Astrocyte (in vitro differentiated cells and primary cell): ENCODE results near the gene POLDIP3. TPM values are rescaled to one million over a fixed set of nuclear protein-coding genes. Genes with fewer than 3 reads are reported as not detected.

Experiments used
- DNase-seq: peaks from one replicate; pipeline ENCODE4 v3.0.0-alpha.2; 2010; ENCODE audit warnings: low read depth
- FAIRE-seq: peaks from 2 replicates; lab custom pipeline; 2011; peaks lifted over from hg19 to GRCh38; lab: Jason Lieb, UNC
- H2AFZ ChIP-seq: 2 replicates; pipeline ENCODE4 v1.6.0; 2012; ENCODE audit warnings: low read depth, low read length, inconsistent platforms
- H3K27ac ChIP-seq: 2 replicates; pipeline ENCODE4 v1.5.1; 2011; ENCODE audit warnings: low read depth, low read length, inconsistent platforms
- H3K27me3 ChIP-seq: 2 replicates; pipeline ENCODE4 v1.6.0; 2011; ENCODE audit warnings: low read length, inconsistent platforms; ENCODE audit not compliant: insufficient read depth
- H3K36me3 ChIP-seq: 2 replicates; pipeline ENCODE4 v1.5.1; 2011; ENCODE audit warnings: low read length, inconsistent platforms; ENCODE audit not compliant: insufficient read depth
- H3K4me1 ChIP-seq: 2 replicates; pipeline ENCODE4 v1.5.1; 2011; ENCODE audit warnings: low read length, inconsistent platforms; ENCODE audit not compliant: insufficient read depth
- H3K4me2 ChIP-seq: 2 replicates; pipeline ENCODE4 v1.6.0; 2012; ENCODE audit warnings: low read length, inconsistent platforms
- H3K4me3 ChIP-seq: 2 replicates; pipeline ENCODE4 v1.5.1; 2011; ENCODE audit warnings: low read depth, mild to moderate bottlenecking, low read length, inconsistent platforms; ENCODE audit not compliant: insufficient read depth
- H3K79me2 ChIP-seq: 2 replicates; pipeline ENCODE4 v1.6.0; 2012; ENCODE audit warnings: mild to moderate bottlenecking, low read length, inconsistent platforms; ENCODE audit not compliant: insufficient read depth
- H3K9ac ChIP-seq: 2 replicates; pipeline ENCODE4 v1.6.0; 2012; ENCODE audit warnings: mild to moderate bottlenecking, low read length, inconsistent platforms
- H3K9me3 ChIP-seq: 2 replicates; pipeline ENCODE4 v1.5.1; 2012; ENCODE audit warnings: low read depth, mild to moderate bottlenecking, low read length, inconsistent platforms; ENCODE audit not compliant: insufficient read depth
- H4K20me1 ChIP-seq: 2 replicates; pipeline ENCODE4 v1.6.0; 2012; ENCODE audit warnings: low read length, inconsistent platforms; ENCODE audit not compliant: insufficient read depth
- H3K27ac Mint-ChIP-seq: one replicate; pipeline ENCODE4 v1.8.0; 2021; ENCODE audit warnings: mild to moderate bottlenecking, mixed read lengths; ENCODE audit not compliant: unreplicated experiment
- H3K27me3 Mint-ChIP-seq: one replicate; pipeline ENCODE4 v1.8.0; 2021; ENCODE audit warnings: low read depth, mixed read lengths; ENCODE audit not compliant: unreplicated experiment
- H3K36me3 Mint-ChIP-seq: one replicate; pipeline ENCODE4 v1.8.0; 2021; ENCODE audit warnings: low read depth, mixed read lengths; ENCODE audit not compliant: unreplicated experiment
- H3K4me1 Mint-ChIP-seq: one replicate; pipeline ENCODE4 v1.8.0; 2021; ENCODE audit warnings: low read depth, mixed read lengths; ENCODE audit not compliant: unreplicated experiment
- H3K4me3 Mint-ChIP-seq: one replicate; pipeline ENCODE4 v1.8.0; 2021; ENCODE audit warnings: mild to moderate bottlenecking, moderate library complexity, mixed read lengths; ENCODE audit not compliant: unreplicated experiment
- H3K9me3 Mint-ChIP-seq: one replicate; pipeline ENCODE4 v1.8.0; 2021; ENCODE audit warnings: mild to moderate bottlenecking, mixed read lengths; ENCODE audit not compliant: unreplicated experiment
- CTCF ChIP-seq: IDR thresholded peaks from 2 replicates; pipeline ENCODE4 v1.5.1; 2011; ENCODE audit warnings: low read depth, mild to moderate bottlenecking, inconsistent platforms, low read length, moderate library complexity; ENCODE audit not compliant: insufficient read depth
- EZH2 ChIP-seq: IDR thresholded peaks from 2 replicates; pipeline ENCODE4 v1.6.1; 2012; ENCODE audit warnings: mild to moderate bottlenecking, low read length, inconsistent platforms; ENCODE audit not compliant: insufficient read depth
- total RNA-seq: library from RNA; stranded (reverse); gene quantifications from 2 replicates; pipeline ENCODE4 v1.2.1, GENCODE V29; 2021

The POLDIP3 gene
- total RNA-seq, 1 donor from 2014 or later: 57.1 TPM

GRCh38 chr22:42656578-42656977 lies 41.9 kb upstream of the POLDIP3 start:
- H3K4me3 Mint-ChIP-seq: no peak overlapping the region
- Histone ChIP-seq H3K4me2 (no peak overlapping the region), H3K9ac (no peak overlapping the region), H3K9me3 (no peaks in the 10 kb centered on the region), H3K27ac (no peak overlapping the region), H3K27me3 (no peaks in the 10 kb centered on the region), H3K4me3 (no peak overlapping the region), H2AFZ (no peak overlapping the region), H3K4me1 (no peaks in the 10 kb centered on the region), H3K79me2 (no peaks in the 10 kb centered on the region), H4K20me1 (no peaks in the 10 kb centered on the region), H3K36me3 (no peaks in the 10 kb centered on the region)
- H3K4me1 Mint-ChIP-seq: no peaks in the 10 kb centered on the region
- no peak for DNase-seq
- no peak overlapping the region for H3K27ac Mint-ChIP-seq
- TF ChIP-seq CTCF: no peak
- no peak for TF ChIP-seq EZH2
- no peaks in the 10 kb centered on the region for H3K9me3 Mint-ChIP-seq
- no peaks in the 10 kb centered on the region for H3K36me3 Mint-ChIP-seq
- no peaks in the 10 kb centered on the region for H3K27me3 Mint-ChIP-seq
- FAIRE-seq: no peak

- H3K27ac ChIP-seq: no peak overlapping the region
- H3K4me1 ChIP-seq: no peaks in the 10 kb centered on the region
- H3K27me3 ChIP-seq: no peaks in the 10 kb centered on the region
- TF ChIP-seq EZH2: no peak
- H3K36me3 Mint-ChIP-seq: no peaks in the 10 kb centered on the region
- H3K27ac Mint-ChIP-seq: no peak overlapping the region
- no peaks in the 10 kb centered on the region for H3K9me3 Mint-ChIP-seq
- no peak overlapping the region for H3K4me3 ChIP-seq
- H3K9me3 ChIP-seq: no peaks in the 10 kb centered on the region
- no peak overlapping the region for H3K9ac ChIP-seq
- no peaks in the 10 kb centered on the region for H3K79me2 ChIP-seq
- DNase-seq (no peak), FAIRE-seq (no peak)
- H4K20me1 ChIP-seq: no peaks in the 10 kb centered on the region
- H3K4me1 Mint-ChIP-seq: no peaks in the 10 kb centered on the region
- H3K4me2 ChIP-seq: no peak overlapping the region
- H3K36me3 ChIP-seq: no peaks in the 10 kb centered on the region
- H2AFZ ChIP-seq: no peak overlapping the region
- no peaks in the 10 kb centered on the region for H3K27me3 Mint-ChIP-seq
- no peak overlapping the region for H3K4me3 Mint-ChIP-seq
Observed at GRCh38 chr22:42655693-42656092, 41.0 kb upstream of the POLDIP3 start.

- Mint-ChIP-seq H3K27me3 (no peaks in the 10 kb centered on the region), H3K4me3 (no peak overlapping the region), H3K4me1 (no peaks in the 10 kb centered on the region), H3K9me3 (no peaks in the 10 kb centered on the region), H3K36me3 (no peaks in the 10 kb centered on the region), H3K27ac (no peak overlapping the region)
- Histone ChIP-seq H3K79me2 (peaks cover 3% of the 10 kb centered on the region), H2AFZ (no peak overlapping the region), H3K4me1 (peaks cover 3% of the 10 kb centered on the region), H3K9ac (no peak overlapping the region), H3K4me2 (no peak overlapping the region), H3K9me3 (no peaks in the 10 kb centered on the region), H3K36me3 (no peaks in the 10 kb centered on the region), H3K27me3 (no peaks in the 10 kb centered on the region), H4K20me1 (no peaks in the 10 kb centered on the region), H3K4me3 (no peak overlapping the region), H3K27ac (no peak overlapping the region)
- no peak for FAIRE-seq
- TF ChIP-seq EZH2 (no peak), CTCF (no peak)
- no peak for DNase-seq
Observed at GRCh38 chr22:42654436-42655073, 39.9 kb upstream of the POLDIP3 start.
